Endothelial cell of umbilical vein (primary cell): ENCODE data around the gene MFAP1. TPM values are rescaled to one million over a fixed set of nuclear protein-coding genes. Genes with fewer than 3 reads are reported as not detected.
A peak's percentile ranks its signal among the peaks of the same experiment; 100 is the strongest.

ENCODE experiments used
- BruUV-seq: library from RNA; stranded (reverse); fragments of 400-500 nt; replicated peaks from 2 replicates; lab custom pipeline; 2021; lab: Mats Ljungman, UMichigan
- CTCF ChIA-PET: fragments of 300-600, 350-600 bp; sonication (Branson Sonifier 250); formaldehyde crosslinking; loops from one replicate; lab custom pipeline; 2021; ENCODE audit warnings: antibody characterized with exemption, inconsistent platforms; lab: Charles Lee
- POLR2A ChIA-PET: fragments of 300-600, 350-600 bp; sonication (Branson Sonifier 250); formaldehyde crosslinking; loops from one replicate; lab custom pipeline; 2021; ENCODE audit warnings: antibody characterized with exemption, inconsistent platforms; lab: Charles Lee
- DNase-seq: peaks from one replicate; pipeline ENCODE4 v3.0.0-alpha.2; 2011; ENCODE audit warnings: low read depth, low spot score
- FAIRE-seq: peaks from 2 replicates; lab custom pipeline; 2011; peaks lifted over from hg19 to GRCh38; lab: Jason Lieb, UNC
- H2AFZ ChIP-seq: 2 replicates; pipeline ENCODE4 v1.6.0; 2012; ENCODE audit warnings: low read depth, low read length, control low read depth, inconsistent platforms
- H3K27ac ChIP-seq: 2 replicates; pipeline ENCODE4 v1.5.1; 2011; ENCODE audit warnings: low read depth, mild to moderate bottlenecking, control low read depth, low read length, moderate library complexity; ENCODE audit not compliant: insufficient read depth
- H3K27me3 ChIP-seq, 2 experiments: 2 replicates each; pipeline versions ENCODE4 v1.6.0 to v1.6.1; 2011; ENCODE audit warnings: low read length in 2 of 2, mixed read lengths in 1 of 2; ENCODE audit not compliant: control insufficient read depth in 2 of 2, insufficient read depth in 2 of 2
- H3K36me3 ChIP-seq, 2 experiments: 2 replicates in 1 of 2; 3 replicates in 1 of 2; pipeline ENCODE4 v1.5.1; 2011; ENCODE audit warnings: low read length in 2 of 2, mild to moderate bottlenecking in 1 of 2, moderate library complexity in 1 of 2; ENCODE audit not compliant: control insufficient read depth in 2 of 2, insufficient read depth in 2 of 2; ENCODE audit errors: extremely low read depth in 1 of 2
- H3K4me1 ChIP-seq: 3 replicates; pipeline ENCODE4 v1.5.1; 2011; ENCODE audit warnings: mild to moderate bottlenecking, low read length; ENCODE audit not compliant: control insufficient read depth, insufficient read depth; ENCODE audit errors: extremely low read depth
- H3K4me2 ChIP-seq: 2 replicates; pipeline ENCODE4 v1.6.1; 2011; ENCODE audit warnings: low read length, control low read depth, mixed read lengths; ENCODE audit not compliant: insufficient read depth
- H3K4me3 ChIP-seq, 3 experiments: fragments of 200-600 bp in 1 of 3; sonication (generic), shearing (Covaris generic) in 1 of 3; replicated peaks in 1 of 3; 2 replicates each; pipeline ENCODE4 v1.5.1; 2011 to 2016; ENCODE audit warnings: control low read depth in 3 of 3, low read length in 3 of 3, mild to moderate bottlenecking in 2 of 3, inconsistent platforms in 1 of 3, low read depth in 1 of 3, moderate library complexity in 1 of 3; ENCODE audit not compliant: insufficient read depth in 1 of 3
- H3K79me2 ChIP-seq: 2 replicates; pipeline ENCODE4 v1.6.0; 2012; ENCODE audit warnings: low read length, inconsistent platforms; ENCODE audit not compliant: control insufficient read depth, insufficient read depth
- H3K9ac ChIP-seq: replicated peaks from 2 replicates; pipeline ENCODE3; 2011; ENCODE audit warnings: low read length, control low read depth; ENCODE audit not compliant: insufficient read depth; ENCODE audit errors: extremely low read depth
- H3K9me1 ChIP-seq: replicated peaks from 3 replicates; pipeline ENCODE4 v1.6.0; 2011; ENCODE audit warnings: mild to moderate bottlenecking, low read length; ENCODE audit not compliant: control insufficient read depth, insufficient read depth; ENCODE audit errors: extremely low read depth
- H3K9me3 ChIP-seq: replicated peaks from 2 replicates; pipeline ENCODE4 v1.5.1; 2012; ENCODE audit warnings: low read length, inconsistent platforms; ENCODE audit not compliant: control insufficient read depth, insufficient read depth
- H4K20me1 ChIP-seq: replicated peaks from 2 replicates; pipeline ENCODE3; 2011; ENCODE audit warnings: mild to moderate bottlenecking, low read length; ENCODE audit not compliant: control insufficient read depth, insufficient read depth; ENCODE audit errors: extremely low read depth
- CTCF ChIP-seq, 2 donors: IDR thresholded peaks; 1 replicate in 1 of 2; 2 replicates in 1 of 2; pipeline ENCODE4 v1.5.1; 2011; ENCODE audit warnings: low read length in 2 of 2, mild to moderate bottlenecking in 2 of 2, moderate library complexity in 2 of 2, control low read depth in 1 of 2, inconsistent platforms in 1 of 2, low read depth in 1 of 2; ENCODE audit not compliant: insufficient read depth in 1 of 2; ENCODE audit errors: extremely low read depth in 1 of 2
- FOS ChIP-seq: IDR thresholded peaks from 2 replicates; pipeline ENCODE4 v1.6.1; 2011; ENCODE audit warnings: mild to moderate bottlenecking, low read length, moderate library complexity, borderline replicate concordance; ENCODE audit not compliant: insufficient read depth
- POLR2A ChIP-seq: IDR thresholded peaks from 2 replicates; pipeline ENCODE4 v1.6.1; 2012; ENCODE audit warnings: low read depth, mild to moderate bottlenecking, control low read depth, low read length
- POLR2AphosphoS5 ChIP-seq: IDR thresholded peaks from 2 replicates; pipeline ENCODE4 v1.6.1; 2012; ENCODE audit warnings: low read depth, mild to moderate bottlenecking, control low read depth, low read length, moderate library complexity; ENCODE audit not compliant: insufficient read depth
- dilution Hi-C: fragments of 300-500 bp; cut with MboI; formaldehyde crosslinking; loops from one replicate; pipeline ENCODE4 v1.15.0; 2019; ENCODE audit warnings: low sequenced_read_pairs; ENCODE audit not compliant: extremely low pct_ligation_motif_present
- intact Hi-C: fragments of 100-400 bp; cut with micrococcal nuclease; formaldehyde crosslinking; loops from one replicate; pipeline ENCODE4 v1.10.0; 2022
- polyA plus RNA-seq, 4 experiments: library from polyadenylated mRNA; depleted of rRNA in 3 of 4; stranded (reverse) in 3 of 4; unstranded in 1 of 4; fragments of >200 nt; gene quantifications; 2 replicates each; pipeline versions ENCODE4 v1.2.1 to v1.2.3, GENCODE V29; 2011 to 2012; ENCODE audit warnings: missing spikeins in 1 of 4
- total RNA-seq: library from RNA; stranded (reverse); gene quantifications from 2 replicates; pipeline ENCODE4 v1.2.3, GENCODE V29; 2021

Gene MFAP1
- total and polyA plus RNA-seq, 2 donors (not counting 3 experiments of a cell fraction or from before 2014, with no cell fraction given), result 12.9 to 30.5 TPM

DNA sequence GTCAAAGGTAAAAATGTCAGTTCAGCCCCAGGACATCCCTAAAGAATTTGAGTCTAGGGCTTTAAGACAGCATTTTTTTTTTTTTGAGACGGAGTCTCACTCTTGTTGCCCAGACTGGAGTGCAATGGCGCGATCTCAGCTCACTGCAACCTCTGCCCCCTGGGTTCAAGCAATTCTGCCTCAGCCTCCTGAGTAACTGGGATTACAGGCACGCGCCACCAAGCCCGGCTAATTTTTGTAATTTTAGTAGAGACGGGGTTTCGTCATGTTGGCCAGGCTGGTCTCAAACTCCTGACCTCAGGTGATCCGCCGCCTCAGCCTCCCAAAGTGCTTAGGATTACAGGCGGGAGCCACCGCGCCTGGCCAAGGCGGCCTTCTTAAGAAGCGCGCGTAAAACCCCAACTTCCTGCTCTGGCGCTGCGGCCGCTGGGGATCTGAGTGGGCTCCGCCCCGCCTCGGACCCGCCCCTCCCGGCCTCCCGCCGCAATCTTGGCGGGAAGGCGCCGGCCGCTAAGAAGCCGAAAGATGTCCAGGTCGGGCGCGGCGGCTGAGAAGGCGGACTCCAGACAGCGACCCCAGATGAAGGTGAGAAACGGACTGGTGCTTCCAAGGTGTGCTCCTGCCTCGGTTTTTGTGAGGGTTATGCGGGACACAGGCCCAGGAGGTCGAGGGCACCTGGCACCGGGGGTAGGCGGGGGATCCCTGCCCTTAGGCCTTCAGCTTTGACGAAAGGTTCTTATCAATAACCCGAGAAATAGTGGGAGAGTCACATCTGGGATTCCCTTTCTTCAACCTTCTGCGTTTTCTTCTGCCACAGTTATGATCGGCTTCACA, 2.2 kb upstream of the MFAP1 start, which contains the start of gene WDR76:
WDR76 (plus strand) TSS at position 495 of the 834 bp plus-strand sequence; CDS start at position 526, 31 bp downstream.
- dilution Hi-C loops, result no loop called here
- Histone ChIP-seq H3K79me2 (peaks cover 53% of the 10 kb centered on the region), H3K27ac (peak within 1 kb of the TSS; percentile 54), H3K36me3 (no peaks in the 10 kb centered on the region), H4K20me1 (no peaks in the 10 kb centered on the region), H2AFZ (peak within 1 kb of the TSS; percentile 93), H3K9ac (peak within 1 kb of the TSS; percentile 83), H3K4me3 (peak within 1 kb of the TSS; percentile 57 to 88 (median 82)), H3K4me2 (peak within 1 kb of the TSS; percentile 93), H3K9me3 (no peaks in the 10 kb centered on the region), H3K4me1 (peaks cover 21% of the 10 kb centered on the region), H3K27me3 (no peaks in the 10 kb centered on the region), H3K9me1 (no peaks in the 10 kb centered on the region)
- BruUV-seq, result TSS peak; percentile 47
- POLR2A ChIA-PET, result interaction anchor here (0.7 kb wide), 1 partner anchor 541 kb away, joined by 4 read pairs; no protein-coding TSS in a partner anchor
- TF ChIP-seq POLR2AphosphoS5 (peak; percentile 59), CTCF (IDR thresholded peaks at IDR 0.05; ENCODE audit: extremely low read depth in 1 of 2, insufficient read depth in 1 of 2, low read depth in 1 of 2, low read length in 2 of 2) (no peak), POLR2A (no peak), FOS (no peak)
- FAIRE-seq (peak; percentile 69), DNase-seq (peak; percentile 83)
- intact Hi-C loops, result no loop called here
- CTCF ChIA-PET, result interaction anchor here (2.0 kb wide), 1 partner anchor 11 kb away, joined by 9 read pairs; no protein-coding TSS in a partner anchor
